ENCODE data around the gene C1QTNF9.
"Not testable (repeated sequence)": the region's sequence is repeated elsewhere in the genome, so short reads cannot be mapped to it uniquely, and the experiment has no call there.

The C1QTNF9 gene

GRCh38 chr13:24281188-24282008, 28.0 kb upstream of the C1QTNF9 start:
- DNase-seq (ENCODE audit: low read depth, low spot score) = no peak

GRCh38 chr13:24282256-24282655, 27.1 kb upstream of the C1QTNF9 start:
- DNase-seq (ENCODE audit: low read depth, low spot score) = no peak

GRCh38 chr13:24284889-24285565, 24.4 kb upstream of the C1QTNF9 start:
- DNase-seq (ENCODE audit: low read depth, low spot score) = no peak

GRCh38 chr13:24286624-24287023, 22.8 kb upstream of the C1QTNF9 start:
- no peak for DNase-seq (ENCODE audit: low read depth, low spot score)

- DNase-seq (ENCODE audit: low read depth, low spot score) = no peak
Observed at GRCh38 chr13:24287748-24288287, 21.6 kb upstream of the C1QTNF9 start.

GRCh38 chr13:24288870-24289269, 20.5 kb upstream of the C1QTNF9 start:
- no peak for DNase-seq (ENCODE audit: low read depth, low spot score)

GRCh38 chr13:24290280-24290932, 19.0 kb upstream of the C1QTNF9 start:
- no peak for DNase-seq (ENCODE audit: low read depth, low spot score)

- peak; percentile 63 for DNase-seq (ENCODE audit: low read depth, low spot score)
Observed at GRCh38 chr13:24292481-24292880, 16.9 kb upstream of the C1QTNF9 start.

GRCh38 chr13:24293746-24294145, 15.6 kb upstream of the C1QTNF9 start:
- DNase-seq (ENCODE audit: low read depth, low spot score) = no peak

GRCh38 chr13:24299488-24300114, 9.8 kb upstream of the C1QTNF9 start:
- DNase-seq (ENCODE audit: low read depth, low spot score) = no peak

GRCh38 chr13:24301434-24301833, 7.9 kb upstream of the C1QTNF9 start:
- DNase-seq (ENCODE audit: low read depth, low spot score) = no peak

GRCh38 chr13:24301911-24302310, 7.5 kb upstream of the C1QTNF9 start:
- DNase-seq (ENCODE audit: low read depth, low spot score) = no peak

- no peak for DNase-seq (ENCODE audit: low read depth, low spot score)
Observed at GRCh38 chr13:24304620-24305019, 4.8 kb upstream of the C1QTNF9 start.

GRCh38 chr13:24306632-24307031, 2.7 kb upstream of the C1QTNF9 start:
- no peak for DNase-seq (ENCODE audit: low read depth, low spot score)

- no peak for DNase-seq (ENCODE audit: low read depth, low spot score)
Observed at GRCh38 chr13:24307211-24308067, 1.9 kb upstream of the C1QTNF9 start.

- DNase-seq (ENCODE audit: low read depth, low spot score) = no peak
Observed at GRCh38 chr13:24308068-24308445, 1.3 kb upstream of the C1QTNF9 start.

GRCh38 chr13:24308488-24309020, 826 bp upstream of the C1QTNF9 start:
- no peak for DNase-seq (ENCODE audit: low read depth, low spot score)

- no peak for DNase-seq (ENCODE audit: low read depth, low spot score)
Observed at GRCh38 chr13:24313439-24313838, 4.1 kb downstream of the C1QTNF9 start.

GRCh38 chr13:24317835-24318234, 8.5 kb downstream of the C1QTNF9 start:
- DNase-seq (ENCODE audit: low read depth, low spot score) = not testable (repeated sequence)

GRCh38 chr13:24318878-24319277, 9.5 kb downstream of the C1QTNF9 start:
- DNase-seq (ENCODE audit: low read depth, low spot score) = not testable (repeated sequence)

GRCh38 chr13:24319641-24320040, 10.3 kb downstream of the C1QTNF9 start:
- DNase-seq (ENCODE audit: low read depth, low spot score) = not testable (repeated sequence)

Data from smooth muscle cell of the brain vasculature (primary cell).